ENCODE data around the gene GTF3C5. TPM values are rescaled to one million over a fixed set of nuclear protein-coding genes. Genes with fewer than 3 reads are reported as not detected.
A peak's percentile ranks its signal among the peaks of the same experiment; 100 is the strongest.

The GTF3C5 gene
- total and polyA plus RNA-seq, 2 experiments from 2014 or later = 52.5 to 66.0 TPM

DNA sequence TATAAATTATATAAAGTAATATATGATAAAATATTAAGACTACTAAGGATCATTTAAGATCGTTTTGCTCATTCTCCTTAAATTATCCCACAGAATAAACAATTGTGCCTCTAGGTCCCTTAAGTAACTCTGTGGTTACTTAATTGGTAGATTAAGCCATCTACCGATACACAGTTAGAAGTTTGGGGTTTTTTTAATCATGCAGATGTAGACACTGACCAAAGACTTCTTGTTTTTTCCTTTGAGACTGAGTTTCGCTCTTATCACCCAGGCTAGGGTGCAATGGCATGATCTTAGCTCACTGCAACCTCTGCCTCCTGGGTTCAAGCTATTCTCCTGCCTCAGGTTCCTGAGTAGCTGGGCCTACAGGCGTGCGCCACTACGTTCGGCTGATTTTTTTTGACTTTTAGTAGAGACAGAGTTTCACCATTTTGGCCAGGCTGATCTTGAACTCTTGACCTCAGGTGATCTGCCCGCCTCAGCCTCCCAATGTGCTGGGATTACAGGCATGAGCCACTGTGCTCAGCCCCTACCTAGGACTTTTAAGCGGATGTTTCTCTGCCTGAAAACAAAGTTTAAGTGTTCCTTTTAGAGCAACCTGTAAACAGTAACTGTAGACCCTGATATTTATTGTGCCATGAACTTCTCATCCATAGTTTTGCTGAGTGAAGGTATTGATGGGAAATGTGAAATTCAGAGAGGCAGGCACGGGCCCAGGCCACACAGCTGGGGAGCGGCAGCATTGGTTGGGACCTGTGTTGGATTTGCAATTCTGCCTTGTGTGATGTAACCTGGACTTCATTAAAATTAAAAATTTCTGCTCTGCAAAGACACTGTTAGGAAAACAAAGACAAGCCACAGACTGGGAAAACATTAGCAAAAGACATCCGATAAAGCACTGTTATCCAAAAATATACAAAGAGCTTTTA lies 42.6 kb downstream of the GTF3C5 start:
- Histone ChIP-seq H3K4me3 (no peak overlapping the region), H4K20me1 (ENCODE audit: insufficient read depth, poor library complexity, severe bottlenecking) (no peaks in the 10 kb centered on the region), H3K4me2 (no peak overlapping the region), H2AFZ (no peak overlapping the region), H3K79me2 (no peaks in the 10 kb centered on the region), H3K4me1 (ENCODE audit: insufficient read depth) (peaks cover 27% of the 10 kb centered on the region), H3K9me2 (replicated peaks; ENCODE audit: insufficient read depth) (no peaks in the 10 kb centered on the region), H3K27ac (no peak overlapping the region), H3K27me3 (no peaks in the 10 kb centered on the region), H3K36me3 (replicated peaks; ENCODE audit: insufficient read depth, low read depth) (no peaks in the 10 kb centered on the region), H3K9me3 (ENCODE audit: low read depth) (no peaks in the 10 kb centered on the region)
- WGBS (ENCODE audit: low lambda C conversion rate, missing lambda C conversion rate) = 84% methylated on average over 12 of the region's 12 CpGs
- TF ChIP-seq EZH2phosphoT487 (IDR thresholded peaks at IDR 0.05; ENCODE audit: low read depth, severe bottlenecking, unreplicated experiment) = no peak
- TF ChIP-seq, protein P1, sequence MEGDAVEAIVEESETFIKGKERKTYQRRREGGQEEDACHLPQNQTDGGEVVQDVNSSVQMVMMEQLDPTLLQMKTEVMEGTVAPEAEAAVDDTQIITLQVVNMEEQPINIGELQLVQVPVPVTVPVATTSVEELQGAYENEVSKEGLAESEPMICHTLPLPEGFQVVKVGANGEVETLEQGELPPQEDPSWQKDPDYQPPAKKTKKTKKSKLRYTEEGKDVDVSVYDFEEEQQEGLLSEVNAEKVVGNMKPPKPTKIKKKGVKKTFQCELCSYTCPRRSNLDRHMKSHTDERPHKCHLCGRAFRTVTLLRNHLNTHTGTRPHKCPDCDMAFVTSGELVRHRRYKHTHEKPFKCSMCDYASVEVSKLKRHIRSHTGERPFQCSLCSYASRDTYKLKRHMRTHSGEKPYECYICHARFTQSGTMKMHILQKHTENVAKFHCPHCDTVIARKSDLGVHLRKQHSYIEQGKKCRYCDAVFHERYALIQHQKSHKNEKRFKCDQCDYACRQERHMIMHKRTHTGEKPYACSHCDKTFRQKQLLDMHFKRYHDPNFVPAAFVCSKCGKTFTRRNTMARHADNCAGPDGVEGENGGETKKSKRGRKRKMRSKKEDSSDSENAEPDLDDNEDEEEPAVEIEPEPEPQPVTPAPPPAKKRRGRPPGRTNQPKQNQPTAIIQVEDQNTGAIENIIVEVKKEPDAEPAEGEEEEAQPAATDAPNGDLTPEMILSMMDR (IDR thresholded peaks at IDR 0.05; ENCODE audit: poor library complexity) = no peak
- no peak for TF ChIP-seq EZH2 (IDR thresholded peaks at IDR 0.05; ENCODE audit: borderline replicate concordance)
- DNase-seq (ENCODE audit: low spot score) = no peak

DNA sequence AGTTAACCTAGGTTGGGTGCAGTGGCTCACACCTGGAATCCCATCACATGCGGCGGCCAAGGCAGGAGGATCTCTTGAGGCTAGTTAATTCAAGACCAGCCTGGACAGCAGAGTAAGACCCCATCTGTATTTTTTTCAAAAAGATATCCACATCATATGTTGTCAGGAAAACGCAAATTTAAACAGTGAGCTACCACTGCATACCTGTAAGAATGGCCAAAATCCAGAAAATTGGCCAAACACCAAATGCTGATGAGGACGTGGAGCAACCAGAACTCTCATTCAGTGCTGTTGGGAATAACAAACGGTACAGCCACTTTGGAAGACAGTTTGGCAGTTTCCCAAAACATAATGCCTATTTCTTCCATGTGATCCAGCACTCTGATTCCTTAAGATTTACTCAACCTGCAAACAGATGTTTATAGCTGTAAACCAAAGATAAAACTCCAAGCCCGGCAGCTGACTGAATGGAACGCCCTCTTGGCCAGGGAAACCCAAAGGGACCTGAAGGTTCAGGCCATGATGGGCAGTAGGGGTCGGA lies 43.4 kb downstream of the GTF3C5 start:
- WGBS (ENCODE audit: low lambda C conversion rate, missing lambda C conversion rate) = 68% methylated on average over 8 of the region's 8 CpGs
- peak; percentile 53 for DNase-seq (ENCODE audit: low spot score)
- no peaks in the 10 kb centered on the region for H4K20me1 ChIP-seq (ENCODE audit: insufficient read depth, poor library complexity, severe bottlenecking)
- no peak overlapping the region for H2AFZ ChIP-seq
- no peaks in the 10 kb centered on the region for H3K9me2 ChIP-seq (replicated peaks; ENCODE audit: insufficient read depth)
- H3K4me1 ChIP-seq (ENCODE audit: insufficient read depth) = peaks cover 27% of the 10 kb centered on the region
- no peak overlapping the region for H3K4me2 ChIP-seq
- H3K27ac ChIP-seq = no peak overlapping the region
- no peaks in the 10 kb centered on the region for H3K36me3 ChIP-seq (replicated peaks; ENCODE audit: insufficient read depth, low read depth)
- no peak overlapping the region for H3K4me3 ChIP-seq
- H3K9me3 ChIP-seq (ENCODE audit: low read depth) = no peaks in the 10 kb centered on the region
- no peaks in the 10 kb centered on the region for H3K79me2 ChIP-seq
- no peaks in the 10 kb centered on the region for H3K27me3 ChIP-seq
- TF ChIP-seq, protein P1 (IDR thresholded peaks at IDR 0.05; ENCODE audit: poor library complexity) = no peak
- no peak for TF ChIP-seq EZH2phosphoT487 (IDR thresholded peaks at IDR 0.05; ENCODE audit: low read depth, severe bottlenecking, unreplicated experiment)
- no peak for TF ChIP-seq EZH2 (IDR thresholded peaks at IDR 0.05; ENCODE audit: borderline replicate concordance)

DNA sequence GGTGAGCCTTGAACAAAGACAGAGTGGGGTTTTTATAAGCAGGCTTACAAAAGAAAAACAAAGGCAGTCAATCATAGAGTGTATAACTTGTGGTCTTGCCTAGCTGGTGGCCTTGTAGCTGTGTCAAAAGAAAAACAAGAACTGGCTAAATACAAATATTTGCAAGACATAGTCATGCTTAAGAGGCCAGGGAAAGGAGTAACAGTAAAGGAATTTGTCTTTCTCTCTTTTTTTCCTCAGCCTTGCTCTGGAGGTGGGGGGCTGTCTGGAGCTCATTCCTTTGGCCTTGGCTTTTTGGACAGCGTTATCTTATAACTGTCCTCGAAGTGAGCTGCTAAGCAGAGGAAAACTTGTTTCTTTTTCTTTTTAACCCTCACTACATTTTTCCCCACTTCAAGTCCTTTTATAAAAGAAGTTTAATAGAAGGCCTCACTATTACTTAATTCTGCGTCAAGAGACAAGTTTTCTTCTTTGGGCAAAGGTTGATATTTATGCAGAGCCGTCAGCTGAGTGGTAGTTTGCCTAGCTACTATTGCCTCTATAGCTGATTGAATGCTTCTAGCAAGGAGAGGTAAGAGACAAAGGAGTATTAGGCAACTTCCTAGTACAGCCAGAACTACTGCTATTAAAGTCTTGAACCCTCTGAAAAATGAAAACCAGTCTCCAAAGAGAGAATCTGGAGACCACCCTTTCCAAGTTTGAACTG lies 45.3 kb downstream of the GTF3C5 start:
- Histone ChIP-seq H3K27ac (peak overlapping the region; percentile 66), H3K4me3 (no peak overlapping the region), H3K4me2 (peak overlapping the region; percentile 31), H3K9me2 (replicated peaks; ENCODE audit: insufficient read depth) (no peaks in the 10 kb centered on the region), H3K4me1 (ENCODE audit: insufficient read depth) (peaks cover 27% of the 10 kb centered on the region), H2AFZ (no peak overlapping the region), H3K27me3 (no peaks in the 10 kb centered on the region), H3K9me3 (ENCODE audit: low read depth) (no peaks in the 10 kb centered on the region), H3K36me3 (replicated peaks; ENCODE audit: insufficient read depth, low read depth) (no peaks in the 10 kb centered on the region), H4K20me1 (ENCODE audit: insufficient read depth, poor library complexity, severe bottlenecking) (no peaks in the 10 kb centered on the region), H3K79me2 (no peaks in the 10 kb centered on the region)
- WGBS (ENCODE audit: low lambda C conversion rate, missing lambda C conversion rate) = 54% methylated on average over 4 of the region's 4 CpGs
- TF ChIP-seq, protein P1 (IDR thresholded peaks at IDR 0.05; ENCODE audit: poor library complexity) = no peak
- TF ChIP-seq EZH2 (IDR thresholded peaks at IDR 0.05; ENCODE audit: borderline replicate concordance) (no peak), EZH2phosphoT487 (IDR thresholded peaks at IDR 0.05; ENCODE audit: low read depth, severe bottlenecking, unreplicated experiment) (no peak)
- peak; percentile 47 for DNase-seq (ENCODE audit: low spot score)

All from hepatocyte (in vitro differentiated cells).